HuH-7 (cell line): ENCODE data around the gene EYS.

Experiments
- DNase-seq: peaks from one replicate; pipeline ENCODE4 v3.0.0; 2011; ENCODE audit warnings: low spot score

EYS gene

DNA sequence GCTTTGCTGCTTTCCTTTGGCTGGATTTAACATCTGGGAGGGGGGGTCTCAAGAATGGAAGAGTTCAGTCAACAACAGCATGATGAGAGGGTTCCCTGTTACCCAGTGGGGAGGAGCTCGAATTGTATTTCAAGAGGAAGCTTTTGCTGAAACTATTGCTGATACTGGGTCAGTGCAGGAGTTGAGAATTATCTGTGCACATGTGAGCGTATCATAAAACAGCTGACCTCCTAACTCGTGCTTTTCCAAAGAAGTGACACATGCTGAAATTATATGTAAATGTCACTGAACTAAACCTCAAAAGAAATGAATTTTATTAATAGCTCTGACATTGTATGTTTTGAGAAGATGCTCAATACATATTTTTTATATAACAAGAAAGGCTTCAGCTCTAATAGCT is 1975.1 kb downstream of the EYS start:
- no peak for DNase-seq

DNA sequence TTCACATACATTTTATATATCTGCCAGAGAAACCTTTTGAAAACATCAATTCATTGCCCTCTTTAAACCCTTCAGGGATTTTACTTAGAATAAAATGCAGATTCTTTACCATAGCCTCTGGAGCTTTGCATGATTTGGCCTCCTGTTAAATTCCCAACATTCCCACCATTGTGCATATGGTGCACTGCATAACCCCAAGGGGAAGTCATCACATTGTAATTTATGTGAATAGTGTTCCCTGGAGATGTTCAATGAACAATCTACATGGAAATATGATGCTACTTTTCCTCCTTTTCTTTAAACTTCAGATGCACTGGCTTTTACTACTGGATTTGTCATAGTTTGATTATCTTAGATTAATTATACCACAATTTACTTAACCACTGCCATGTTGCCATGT is 1976.7 kb downstream of the EYS start:
- DNase-seq = no peak

DNA sequence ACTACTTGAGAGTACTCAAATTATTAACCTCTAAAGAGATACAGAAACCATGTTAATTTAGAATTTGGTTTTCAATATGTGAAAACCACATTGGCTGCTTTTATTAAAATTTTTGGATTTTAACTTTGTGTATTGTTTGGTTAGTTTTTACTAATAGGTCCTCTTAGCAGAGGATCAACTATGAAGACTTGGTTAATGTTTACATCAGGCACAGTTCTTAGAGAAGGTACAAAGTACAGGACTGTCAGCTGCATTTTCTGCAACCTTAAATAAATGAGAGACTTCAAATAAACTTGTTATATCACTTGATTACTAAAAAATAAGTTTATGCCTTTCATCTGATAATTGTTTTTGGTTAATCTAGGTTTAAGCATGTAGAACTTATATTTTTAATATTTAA is 1982.3 kb downstream of the EYS start:
- no peak for DNase-seq

DNA sequence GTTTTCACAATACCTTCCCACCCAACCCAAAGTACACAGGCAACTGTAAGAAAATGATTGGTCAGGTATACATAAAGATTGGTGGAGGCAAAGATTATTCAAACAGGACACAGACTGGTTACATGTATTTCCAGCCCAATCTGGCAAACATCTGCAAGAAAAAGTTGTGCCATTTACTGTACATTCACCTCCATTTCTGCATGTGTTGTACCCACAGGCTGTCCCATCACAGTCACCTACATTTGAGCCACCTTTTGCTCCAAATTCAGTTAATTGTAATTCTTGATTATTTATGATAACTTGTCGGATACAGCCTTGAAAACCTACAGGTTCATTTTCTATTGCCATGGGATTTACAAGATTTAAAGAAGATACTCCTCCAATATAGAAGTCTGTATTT is 1985.8 kb downstream of the EYS start:
- no peak for DNase-seq

DNA sequence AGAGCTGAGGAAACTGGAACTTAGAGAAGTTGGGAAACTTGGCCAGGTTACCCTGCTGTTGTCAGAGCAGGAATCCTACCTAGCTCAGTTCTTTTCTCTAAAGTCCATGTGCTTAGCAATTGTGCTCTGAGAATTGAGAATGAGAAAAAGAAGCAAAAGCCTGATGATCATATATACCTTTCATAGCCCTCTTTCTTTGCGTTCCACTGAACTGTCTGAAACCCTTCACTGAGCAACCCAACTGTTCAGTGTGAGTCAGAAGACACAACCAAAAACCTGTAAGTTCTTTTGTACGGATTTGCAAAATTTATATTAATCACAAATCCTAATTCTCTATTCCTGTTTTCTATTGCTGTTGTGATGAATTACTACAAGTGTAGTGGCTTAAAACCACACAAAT is 1990.9 kb downstream of the EYS start:
- DNase-seq = no peak

DNA sequence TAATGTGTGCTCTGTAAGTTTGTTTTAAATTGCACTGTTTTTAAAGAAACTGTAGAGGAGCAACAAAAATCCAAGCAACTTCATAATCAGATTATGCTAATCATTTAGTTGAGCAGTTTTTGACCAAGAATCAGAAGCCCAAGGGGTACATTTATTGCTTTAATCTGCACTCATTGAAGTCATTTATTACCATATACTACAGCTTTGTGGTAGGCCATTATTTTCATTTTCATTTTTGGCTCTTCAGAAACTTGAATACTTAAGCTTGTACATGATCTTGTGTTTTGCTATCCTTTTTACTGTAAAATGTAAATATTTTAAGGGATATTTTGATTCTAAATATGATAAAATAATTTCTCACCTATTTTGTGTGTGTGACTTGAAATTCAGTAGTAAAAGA is 1992.9 kb downstream of the EYS start:
- DNase-seq = no peak

DNA sequence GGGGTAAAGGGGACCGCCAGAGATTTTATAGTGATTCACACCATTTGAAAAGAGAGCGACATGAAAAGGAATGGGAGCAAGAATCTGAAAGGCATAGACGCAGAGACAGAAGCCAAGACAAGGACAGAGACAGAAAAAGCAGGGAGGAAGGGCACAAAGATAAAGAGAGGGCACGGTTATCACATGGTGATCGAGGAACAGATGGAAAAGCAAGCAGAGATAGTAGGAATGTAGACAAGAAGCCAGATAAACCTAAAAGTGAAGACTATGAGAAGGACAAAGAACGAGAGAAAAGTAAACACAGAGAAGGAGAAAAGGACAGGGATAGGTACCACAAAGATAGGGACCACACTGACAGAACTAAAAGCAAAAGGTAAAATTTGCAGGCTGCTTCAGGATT is 1993.7 kb downstream of the EYS start:
- no peak for DNase-seq

DNA sequence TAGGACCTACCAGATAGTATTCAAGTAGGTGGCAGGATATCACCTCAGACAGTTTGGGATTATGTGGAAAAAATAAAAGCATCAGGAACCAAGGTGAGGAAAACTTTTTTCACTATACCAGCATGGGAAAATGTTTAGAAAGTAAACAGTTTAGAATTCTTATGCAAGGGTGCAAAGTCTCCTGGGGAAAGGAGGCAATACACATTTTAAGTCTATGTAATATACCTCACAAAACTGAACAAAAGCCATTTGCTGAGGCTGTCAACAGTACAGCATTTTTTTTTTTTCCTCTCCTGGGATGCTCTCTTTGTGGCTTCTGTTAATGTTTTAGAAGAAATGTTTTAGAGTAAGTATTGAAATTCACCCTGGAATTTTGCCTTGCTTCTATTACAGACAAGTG is 1997.9 kb downstream of the EYS start:
- no peak for DNase-seq

DNA sequence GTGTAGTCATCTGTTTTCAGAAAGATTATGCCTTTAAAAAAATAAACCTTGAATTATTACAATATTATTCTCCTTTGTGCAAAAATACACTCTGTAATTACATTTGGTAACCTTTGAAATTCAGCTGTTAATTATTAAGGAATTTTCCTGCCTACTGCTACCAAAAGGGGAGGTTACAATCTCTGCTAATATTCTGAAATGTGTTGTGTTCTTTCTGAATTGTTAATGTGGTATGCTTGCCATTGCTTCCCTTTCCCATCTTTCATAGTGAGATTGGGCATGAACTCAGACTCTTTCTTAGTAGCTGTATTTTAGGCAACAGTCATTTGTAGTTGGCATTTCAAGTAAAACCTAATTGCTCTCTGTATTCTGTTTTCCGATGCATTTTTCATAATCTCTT is 1998.4 kb downstream of the EYS start:
- DNase-seq = no peak

DNA sequence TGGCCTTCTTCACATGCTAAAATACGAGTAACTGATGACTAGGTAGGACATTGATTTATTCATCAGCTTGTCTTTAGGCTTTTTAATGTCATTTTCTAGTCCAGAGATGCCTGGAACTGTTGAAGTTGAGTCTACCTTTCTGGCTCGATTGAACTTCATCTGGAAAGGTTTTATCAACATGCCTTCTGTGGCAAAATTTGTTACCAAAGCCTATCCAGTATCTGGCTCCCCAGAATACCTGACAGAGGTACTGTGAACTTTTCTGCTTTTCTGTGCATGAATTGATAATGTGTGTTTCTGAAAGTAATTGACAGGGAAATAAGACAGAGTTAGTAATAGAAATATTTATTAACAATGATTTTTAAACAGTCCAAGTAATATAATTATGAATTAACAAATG is 2000.4 kb downstream of the EYS start:
- DNase-seq = no peak

DNA sequence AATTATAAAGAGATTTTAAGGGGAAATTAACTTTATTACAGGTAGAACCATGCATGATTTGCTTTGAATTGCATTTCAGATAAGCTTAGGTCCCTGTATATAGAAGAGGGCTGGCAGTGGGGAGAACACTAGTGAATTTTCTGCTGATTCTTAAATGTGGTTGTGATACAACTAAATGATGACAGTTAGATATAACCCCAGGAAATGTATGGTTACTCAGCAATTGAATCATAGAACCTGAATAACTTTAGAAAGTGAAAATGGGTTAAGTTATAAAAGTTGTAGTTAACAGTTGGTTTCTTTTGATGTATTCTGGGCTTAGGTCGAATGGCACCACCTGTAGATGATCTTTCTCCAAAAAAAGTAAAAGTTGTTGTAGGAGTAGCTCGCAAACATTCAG is 2001.3 kb downstream of the EYS start:
- DNase-seq = no peak

DNA sequence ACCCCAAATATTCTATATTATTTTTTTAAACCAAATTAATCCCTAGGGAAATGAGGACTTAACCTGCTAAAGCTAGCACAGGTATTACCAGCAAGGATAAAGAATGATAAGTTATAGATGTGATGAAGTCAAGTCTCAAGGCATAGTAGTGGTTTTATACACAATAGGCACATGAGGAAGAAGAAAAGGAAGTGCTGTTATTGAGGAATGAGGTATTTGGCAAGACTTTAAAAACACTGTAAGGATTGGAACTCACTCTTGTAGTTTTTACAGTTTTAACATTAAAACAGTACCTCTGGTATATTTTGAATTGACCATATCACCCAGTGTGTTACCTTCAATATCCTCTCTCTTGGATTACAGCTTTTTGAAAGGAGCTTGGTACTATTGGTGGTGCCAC is 2016.8 kb downstream of the EYS start:
- no peak for DNase-seq

DNA sequence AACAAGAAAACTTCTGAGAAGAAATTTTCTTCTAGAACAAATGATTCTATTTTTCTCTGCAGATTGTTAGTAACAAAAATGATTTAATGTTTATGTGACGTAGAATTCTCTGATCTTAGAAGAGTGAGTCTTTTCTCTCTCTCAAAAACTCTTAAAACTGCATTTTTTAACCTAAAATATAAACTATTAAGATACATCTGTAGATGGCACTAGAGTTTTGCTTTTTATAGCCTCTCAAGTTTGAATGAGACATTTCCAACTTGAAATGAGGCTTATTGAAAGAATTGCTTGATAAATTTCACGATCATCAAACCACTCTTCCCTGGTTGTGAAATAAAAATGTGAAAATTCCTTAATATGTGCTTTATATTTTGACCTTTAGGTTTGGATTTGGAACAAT is 2017.6 kb downstream of the EYS start:
- DNase-seq = no peak

DNA sequence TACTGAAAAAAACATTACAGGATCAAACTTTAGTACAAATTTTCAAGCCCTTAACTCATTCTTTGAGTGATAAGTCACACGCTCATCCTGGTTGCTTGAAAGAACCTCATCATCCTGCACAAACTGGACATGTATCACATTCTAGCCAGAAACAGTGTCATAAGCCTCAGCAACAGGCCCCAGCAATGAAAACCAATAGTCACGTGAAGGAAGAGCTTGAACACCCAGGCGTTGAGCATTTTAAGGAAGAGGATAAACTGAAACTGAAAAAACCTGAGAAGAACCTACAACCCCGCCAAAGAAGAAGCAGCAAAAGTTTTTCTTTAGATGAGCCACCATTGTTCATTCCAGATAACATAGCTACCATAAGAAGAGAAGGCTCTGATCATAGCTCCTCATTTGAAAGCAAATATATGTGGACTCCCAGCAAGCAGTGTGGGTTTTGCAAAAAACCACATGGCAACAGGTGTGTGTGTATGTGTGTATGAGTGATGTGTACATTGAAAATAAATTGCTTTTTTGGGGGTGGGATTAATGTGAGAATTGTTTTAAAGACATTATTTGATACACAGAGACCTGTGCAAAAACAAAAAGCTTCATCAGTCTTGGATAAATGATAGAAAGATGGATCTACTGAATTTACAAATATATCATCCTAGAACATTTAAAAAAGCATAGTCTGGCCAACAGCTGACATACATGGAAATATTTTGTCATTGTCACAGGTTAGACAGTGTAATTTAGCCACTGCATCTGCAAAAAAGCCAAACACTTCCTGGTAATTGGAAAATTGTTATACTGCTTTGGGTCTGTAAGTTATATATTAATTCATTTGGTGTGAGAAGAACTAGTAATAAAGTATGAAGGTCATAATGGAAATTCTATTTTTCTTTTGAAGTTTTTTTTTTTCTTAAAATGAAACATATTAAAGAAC is 2021.3 kb downstream of the EYS start:
- no peak for DNase-seq

DNA sequence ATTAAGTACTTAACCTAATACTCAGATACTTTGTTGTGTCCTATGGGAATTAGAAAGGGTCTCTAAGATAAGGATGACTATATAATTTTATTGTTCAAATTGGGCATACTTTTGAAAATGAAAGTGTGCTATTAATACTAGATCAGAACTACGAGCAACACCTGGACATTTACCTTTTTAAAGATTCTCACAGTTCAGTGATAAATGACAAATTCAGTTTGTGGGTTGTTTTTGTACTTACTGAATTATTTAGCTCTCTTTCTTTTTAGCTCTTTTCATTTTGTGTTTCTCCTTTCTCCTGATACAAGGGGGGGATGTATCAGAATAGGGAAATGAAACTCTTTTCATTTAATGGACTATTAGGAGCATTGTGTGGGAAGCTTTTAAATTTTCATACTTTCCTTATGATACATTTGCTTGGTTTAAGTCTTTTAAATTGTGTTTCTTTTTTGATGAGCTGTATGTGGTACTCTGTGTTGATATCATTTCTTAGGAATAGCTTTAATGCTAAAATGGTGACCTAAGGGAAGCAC is 2023.9 kb downstream of the EYS start:
- no peak for DNase-seq

DNA sequence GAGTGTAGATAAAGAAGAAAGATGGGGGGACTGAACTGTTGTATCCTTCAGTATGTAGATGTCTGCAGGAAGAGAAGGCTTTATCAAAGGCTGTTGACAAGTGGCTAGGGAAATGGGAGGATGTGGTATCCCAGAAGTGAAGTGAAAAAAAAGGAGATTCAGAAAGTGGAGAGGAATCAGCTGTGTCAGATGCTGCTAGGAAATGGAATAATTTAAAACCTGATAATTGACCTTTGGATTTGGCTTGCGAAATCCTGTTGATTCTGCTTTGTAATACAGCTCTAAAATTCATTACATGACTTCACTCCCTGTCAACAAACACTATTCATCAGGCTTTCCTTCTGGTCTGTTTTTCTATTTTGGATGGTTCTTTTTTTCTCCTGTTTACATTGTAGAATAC is 2029.7 kb downstream of the EYS start:
- DNase-seq = peak; percentile 34

DNA sequence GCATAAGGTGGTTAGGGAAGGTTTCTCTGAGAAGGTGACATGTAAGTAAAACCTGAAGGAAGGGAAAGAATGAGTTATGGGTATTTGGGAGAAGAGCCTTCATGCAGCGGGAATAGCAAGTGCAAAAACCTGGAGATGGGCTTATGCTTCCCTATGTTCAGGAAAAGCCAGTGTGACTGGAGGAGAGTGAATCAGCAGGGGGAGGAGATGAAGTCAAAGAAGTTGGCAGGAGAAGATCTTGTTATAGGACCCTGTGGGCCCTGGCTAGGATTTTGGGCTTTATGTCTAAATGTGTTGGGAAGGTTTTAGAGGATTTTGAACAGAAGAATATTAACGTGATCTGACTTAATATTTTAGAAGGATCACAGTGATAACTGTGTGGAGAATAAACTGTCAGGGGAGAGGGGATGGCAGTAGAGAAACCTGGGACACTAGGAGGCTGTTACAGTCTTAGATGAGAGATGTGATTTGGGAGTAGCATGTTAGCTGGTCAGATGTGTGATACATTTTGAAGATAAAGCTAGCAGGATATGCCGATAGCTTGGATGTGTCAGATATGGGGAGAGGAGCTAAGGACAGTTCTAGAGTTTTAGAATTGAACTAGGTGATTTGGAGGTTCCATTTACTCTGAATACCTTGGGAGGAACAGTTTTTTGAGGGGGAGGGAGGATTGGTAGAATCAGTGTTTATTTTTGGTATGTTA is 2030.5 kb downstream of the EYS start:
- DNase-seq = no peak

DNA sequence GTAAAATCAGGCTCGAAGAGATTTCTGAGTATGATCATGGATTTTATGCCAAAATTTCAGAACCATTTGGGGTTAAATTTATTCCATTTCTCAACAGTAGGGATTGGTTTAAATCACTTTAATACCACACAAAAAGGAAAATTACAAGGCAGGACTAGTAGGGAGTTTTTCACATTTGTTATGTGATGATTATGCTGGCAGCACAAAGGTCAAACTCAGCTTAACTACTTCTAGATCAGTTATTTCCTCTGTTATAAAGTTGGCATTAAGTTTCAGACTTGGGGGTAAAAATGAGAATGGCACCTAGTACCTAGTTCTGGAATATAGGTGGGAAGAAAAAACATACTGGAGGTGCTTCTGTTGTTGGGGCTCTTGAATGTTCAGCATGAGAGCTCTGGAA is 2031.9 kb downstream of the EYS start:
- DNase-seq = no peak

DNA sequence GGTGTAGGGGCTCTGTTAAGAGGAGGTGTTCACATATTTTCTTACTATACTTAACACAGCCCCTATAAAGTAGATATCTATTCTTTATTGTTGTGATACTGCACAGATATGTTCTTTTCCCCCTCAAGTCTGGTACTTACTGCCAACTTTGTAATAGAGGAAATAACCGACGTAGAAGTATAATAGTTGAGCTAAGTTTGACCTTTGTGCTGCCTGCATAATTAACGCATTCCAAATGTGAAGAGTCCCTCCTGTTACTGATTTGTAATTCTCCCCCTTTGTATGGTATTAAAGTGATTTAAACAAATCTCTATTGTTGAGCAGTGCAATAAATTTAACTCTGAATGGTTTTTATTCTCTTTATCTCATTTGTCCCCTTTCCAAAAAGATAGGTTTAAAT is 2032.4 kb downstream of the EYS start:
- DNase-seq = no peak

DNA sequence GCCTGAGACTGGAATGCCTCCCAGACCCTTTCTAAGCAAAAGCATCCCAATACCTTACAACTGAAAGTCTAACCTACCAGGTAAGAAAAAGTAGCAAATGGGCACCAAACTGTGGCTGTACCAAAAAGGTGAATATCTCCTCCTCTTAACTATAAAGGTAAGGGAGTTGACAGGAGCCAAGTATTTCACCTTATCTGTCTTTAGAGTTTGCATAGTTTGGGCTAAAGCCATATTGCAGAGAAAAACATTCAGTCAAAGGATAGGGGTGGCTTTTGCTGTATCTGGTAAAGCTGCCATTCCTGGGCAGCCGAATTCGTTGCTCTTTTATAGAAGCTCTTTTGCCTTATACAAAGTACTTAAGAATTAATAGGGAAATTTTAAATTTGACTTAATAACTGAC is 2033.3 kb downstream of the EYS start:
- no peak for DNase-seq

DNA sequence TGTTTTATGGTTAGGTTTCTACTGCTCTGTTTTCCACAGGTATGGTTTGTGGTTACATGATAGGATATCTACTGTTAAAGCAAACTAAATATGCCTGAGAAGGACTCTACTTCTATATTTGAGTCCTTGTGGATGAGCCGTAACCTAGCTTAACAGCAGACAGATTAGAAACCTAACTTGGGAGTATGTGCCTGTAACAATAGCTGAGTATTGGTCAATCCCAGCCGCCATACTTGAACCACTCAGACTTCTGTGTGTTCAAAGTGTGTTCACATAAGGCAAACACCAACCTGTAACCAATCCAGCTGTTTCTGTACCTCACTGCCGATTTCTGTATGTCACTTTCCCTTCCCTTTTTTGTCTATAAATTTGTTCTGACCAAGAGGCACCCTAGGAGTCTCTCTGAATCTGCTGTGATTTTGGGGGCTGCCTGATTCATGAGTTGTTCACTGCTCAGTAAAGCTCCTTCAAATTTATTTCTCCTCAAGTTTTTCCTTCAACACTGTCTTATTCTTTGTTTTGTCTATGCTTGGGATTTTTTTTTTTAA is 2034.4 kb downstream of the EYS start:
- no peak for DNase-seq

DNA sequence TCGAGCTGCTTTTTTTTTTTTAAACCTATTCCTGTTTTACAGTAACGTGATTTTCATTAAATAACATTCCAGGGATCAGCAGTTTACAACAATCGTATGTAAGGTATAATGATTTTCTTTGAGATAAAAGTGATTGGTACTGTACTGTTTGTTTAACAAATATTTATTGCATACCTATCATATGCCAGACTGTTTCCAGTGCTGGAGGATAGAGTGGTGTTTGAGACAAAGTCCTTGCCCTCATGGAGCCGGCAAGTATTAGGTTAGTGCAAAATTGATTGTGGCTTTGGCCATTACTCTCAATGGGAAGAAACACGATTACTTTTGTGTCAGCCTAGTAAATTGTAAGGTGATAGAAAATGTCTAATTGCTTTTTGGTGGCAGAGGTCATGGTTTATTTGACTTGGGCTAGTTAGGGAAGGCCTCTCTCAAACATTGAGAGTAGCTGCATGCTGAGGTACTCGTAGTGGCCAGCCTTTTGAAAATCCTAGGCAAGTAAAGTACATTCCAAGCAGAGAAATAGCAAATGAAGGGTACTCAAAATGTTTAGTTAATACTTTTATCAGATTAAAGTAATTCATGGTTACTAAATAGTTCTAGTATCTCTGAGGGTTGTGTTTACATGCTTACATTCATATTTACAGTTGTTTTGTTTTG is 2035.8 kb downstream of the EYS start:
- no peak for DNase-seq
